Dendritic cell treated with granulocyte-macrophage colony-stimulating factor and Interleukin-4, amounts not matched to agents 40 ng/mL and 50 ng/mL, for 4 days (primary cell): ENCODE measurements around the gene PSMD8.
"Not testable (repeated sequence)": the region's sequence is repeated elsewhere in the genome, so short reads cannot be mapped to it uniquely, and the experiment has no call there.

Experiments used
- H3K27ac Mint-ChIP-seq: one replicate; pipeline ENCODE4 v1.8.0; 2022; ENCODE audit warnings: mild to moderate bottlenecking, mixed read lengths
- H3K27me3 Mint-ChIP-seq: one replicate; pipeline ENCODE4 v1.8.0; 2022; ENCODE audit warnings: mild to moderate bottlenecking, mixed read lengths
- H3K36me3 Mint-ChIP-seq: one replicate; pipeline ENCODE4 v1.8.0; 2022; ENCODE audit warnings: low read depth, mixed read lengths
- H3K4me1 Mint-ChIP-seq: one replicate; pipeline ENCODE4 v1.8.0; 2022; ENCODE audit warnings: low read depth, mixed read lengths
- H3K4me3 Mint-ChIP-seq: one replicate; pipeline ENCODE4 v1.8.0; 2022; ENCODE audit warnings: mild to moderate bottlenecking, moderate library complexity, mixed read lengths
- H3K9me3 Mint-ChIP-seq: one replicate; pipeline ENCODE4 v1.8.0; 2022; ENCODE audit warnings: mixed read lengths
- intact Hi-C: fragments of 100-400 bp; cut with micrococcal nuclease; formaldehyde crosslinking; loops from one replicate; pipeline ENCODE4 v1.15.0; 2022

Gene PSMD8

GRCh38 chr19:38400361-38400760 is 26.0 kb downstream of the PSMD8 start:
- no peak overlapping the region for H3K4me3 Mint-ChIP-seq
- H3K9me3 Mint-ChIP-seq = no peaks in the 10 kb centered on the region
- peaks cover 23% of the 10 kb centered on the region for H3K4me1 Mint-ChIP-seq
- intact Hi-C loops = loop anchor here (5.0 kb wide), 4 partner anchors 42 to 532 kb away; partner anchors contain the start of genes MRPS12 and SARS2
- H3K27ac Mint-ChIP-seq = peak overlapping the region; percentile 6
- H3K27me3 Mint-ChIP-seq = peaks cover 47% of the 10 kb centered on the region
- peaks cover 19% of the 10 kb centered on the region for H3K36me3 Mint-ChIP-seq

GRCh38 chr19:38401148-38401547 is 26.8 kb downstream of the PSMD8 start:
- peaks cover 44% of the 10 kb centered on the region for H3K27me3 Mint-ChIP-seq
- no peak overlapping the region for H3K4me3 Mint-ChIP-seq
- intact Hi-C loops = loop anchor here (5.0 kb wide), 4 partner anchors 41 to 531 kb away; partner anchors contain the start of genes MRPS12 and SARS2
- H3K4me1 Mint-ChIP-seq = peaks cover 24% of the 10 kb centered on the region
- no peaks in the 10 kb centered on the region for H3K9me3 Mint-ChIP-seq
- H3K36me3 Mint-ChIP-seq = peaks cover 27% of the 10 kb centered on the region
- H3K27ac Mint-ChIP-seq = no peak overlapping the region

GRCh38 chr19:38402623-38402966 is 28.2 kb downstream of the PSMD8 start:
- H3K36me3 Mint-ChIP-seq = peaks cover 42% of the 10 kb centered on the region
- peak overlapping the region; percentile 87 for H3K27ac Mint-ChIP-seq
- H3K9me3 Mint-ChIP-seq = no peaks in the 10 kb centered on the region
- peaks cover 24% of the 10 kb centered on the region for H3K4me1 Mint-ChIP-seq
- H3K4me3 Mint-ChIP-seq = peak overlapping the region; percentile 74
- intact Hi-C loops = loop anchor here (2.0 to 5.0 kb wide), 6 partner anchors 40 to 530 kb away; partner anchors contain the start of genes MRPS12 and SARS2
- peaks cover 30% of the 10 kb centered on the region for H3K27me3 Mint-ChIP-seq

- H3K4me1 Mint-ChIP-seq = peaks cover 24% of the 10 kb centered on the region
- intact Hi-C loops = loop anchor here (1.0 to 5.0 kb wide), 7 partner anchors 39 to 529 kb away; partner anchors contain the start of genes MRPS12 and SARS2
- peak within 1 kb of the TSS; percentile 87 for H3K27ac Mint-ChIP-seq
- peaks cover 25% of the 10 kb centered on the region for H3K27me3 Mint-ChIP-seq
- no peaks in the 10 kb centered on the region for H3K9me3 Mint-ChIP-seq
- H3K4me3 Mint-ChIP-seq = peak within 1 kb of the TSS; percentile 84
- peaks cover 47% of the 10 kb centered on the region for H3K36me3 Mint-ChIP-seq
Measured at GRCh38 chr19:38402967-38403674, 28.8 kb downstream of the PSMD8 start, which contains the start of gene FAM98C. FAM98C (plus strand) TSS chr19:38403093; CDS start chr19:38403154, 61 bp downstream.

GRCh38 chr19:38404858-38405257 is 30.5 kb downstream of the PSMD8 start:
- intact Hi-C loops = loop anchor here (5.0 kb wide), 4 partner anchors 37 to 527 kb away; partner anchors contain the start of genes MRPS12 and SARS2
- Mint-ChIP-seq H3K27me3 (peaks cover 9% of the 10 kb centered on the region), H3K36me3 (peaks cover 64% of the 10 kb centered on the region), H3K4me1 (peaks cover 34% of the 10 kb centered on the region), H3K9me3 (no peaks in the 10 kb centered on the region), H3K4me3 (no peak overlapping the region), H3K27ac (peak overlapping the region; percentile 87)

GRCh38 chr19:38405276-38405675 is 30.9 kb downstream of the PSMD8 start:
- Mint-ChIP-seq H3K9me3 (no peaks in the 10 kb centered on the region), H3K27me3 (peaks cover 5% of the 10 kb centered on the region), H3K4me1 (peaks cover 37% of the 10 kb centered on the region), H3K4me3 (no peak overlapping the region), H3K36me3 (peaks cover 69% of the 10 kb centered on the region), H3K27ac (peak overlapping the region; percentile 87)
- intact Hi-C loops = no loop called here

GRCh38 chr19:38409631-38410133 is 35.3 kb downstream of the PSMD8 start:
- H3K9me3 Mint-ChIP-seq = no peaks in the 10 kb centered on the region
- H3K4me1 Mint-ChIP-seq = peaks cover 32% of the 10 kb centered on the region
- peak overlapping the region; percentile 40 for H3K27ac Mint-ChIP-seq
- H3K27me3 Mint-ChIP-seq = no peaks in the 10 kb centered on the region
- no peak overlapping the region for H3K4me3 Mint-ChIP-seq
- intact Hi-C loops = no loop called here
- H3K36me3 Mint-ChIP-seq = peaks cover 95% of the 10 kb centered on the region

GRCh38 chr19:38410407-38410806 is 36.0 kb downstream of the PSMD8 start:
- H3K27me3 Mint-ChIP-seq, H3K4me3 Mint-ChIP-seq, intact Hi-C loops, H3K9me3 Mint-ChIP-seq: not testable (repeated sequence)
- Mint-ChIP-seq H3K27ac (peak overlapping the region; percentile 33), H3K36me3 (peaks cover 94% of the 10 kb centered on the region), H3K4me1 (peaks cover 25% of the 10 kb centered on the region)

- H3K27ac Mint-ChIP-seq = peak overlapping the region; percentile 33
- intact Hi-C loops = no loop called here
- H3K9me3 Mint-ChIP-seq = no peaks in the 10 kb centered on the region
- H3K36me3 Mint-ChIP-seq = peaks cover 86% of the 10 kb centered on the region
- H3K27me3 Mint-ChIP-seq = no peaks in the 10 kb centered on the region
- no peak overlapping the region for H3K4me3 Mint-ChIP-seq
- H3K4me1 Mint-ChIP-seq = peaks cover 24% of the 10 kb centered on the region
Measured at GRCh38 chr19:38411041-38411712, 36.8 kb downstream of the PSMD8 start.

GRCh38 chr19:38411898-38412297 is 37.5 kb downstream of the PSMD8 start:
- H3K9me3 Mint-ChIP-seq, intact Hi-C loops, H3K4me3 Mint-ChIP-seq, H3K27me3 Mint-ChIP-seq: not testable (repeated sequence)
- H3K27ac Mint-ChIP-seq = peak overlapping the region; percentile 3
- peaks cover 86% of the 10 kb centered on the region for H3K36me3 Mint-ChIP-seq
- peaks cover 29% of the 10 kb centered on the region for H3K4me1 Mint-ChIP-seq

GRCh38 chr19:38412491-38412890 is 38.1 kb downstream of the PSMD8 start:
- intact Hi-C loops = no loop called here
- Mint-ChIP-seq H3K27me3 (no peaks in the 10 kb centered on the region), H3K4me3 (no peak overlapping the region), H3K9me3 (no peaks in the 10 kb centered on the region), H3K4me1 (peaks cover 35% of the 10 kb centered on the region), H3K36me3 (peaks cover 86% of the 10 kb centered on the region), H3K27ac (peak overlapping the region; percentile 3)

GRCh38 chr19:38412961-38413360 is 38.6 kb downstream of the PSMD8 start:
- no peak overlapping the region for H3K4me3 Mint-ChIP-seq
- peaks cover 86% of the 10 kb centered on the region for H3K36me3 Mint-ChIP-seq
- no peaks in the 10 kb centered on the region for H3K9me3 Mint-ChIP-seq
- peaks cover 39% of the 10 kb centered on the region for H3K4me1 Mint-ChIP-seq
- no peak overlapping the region for H3K27ac Mint-ChIP-seq
- no peaks in the 10 kb centered on the region for H3K27me3 Mint-ChIP-seq
- intact Hi-C loops = no loop called here

- Mint-ChIP-seq H3K27ac (no peak overlapping the region), H3K4me3 (no peak overlapping the region), H3K27me3 (no peaks in the 10 kb centered on the region), H3K36me3 (peaks cover 86% of the 10 kb centered on the region), H3K9me3 (no peaks in the 10 kb centered on the region), H3K4me1 (peaks cover 43% of the 10 kb centered on the region)
- intact Hi-C loops = no loop called here
Measured at GRCh38 chr19:38413416-38413815, 39.0 kb downstream of the PSMD8 start.

- Mint-ChIP-seq H3K4me1 (peaks cover 43% of the 10 kb centered on the region), H3K9me3 (no peaks in the 10 kb centered on the region), H3K27me3 (no peaks in the 10 kb centered on the region), H3K27ac (peak overlapping the region; percentile 93), H3K4me3 (peak overlapping the region; percentile 80), H3K36me3 (peaks cover 86% of the 10 kb centered on the region)
- intact Hi-C loops = no loop called here
Measured at GRCh38 chr19:38417146-38417543, 42.8 kb downstream of the PSMD8 start.
